HCEC 1CT (cell line): Measurements from ENCODE around the gene AUNIP.

Source experiments
- DNase-seq: peaks from one replicate; pipeline ENCODE4 v3.0.0-alpha.2; 2017

Gene AUNIP

DNA sequence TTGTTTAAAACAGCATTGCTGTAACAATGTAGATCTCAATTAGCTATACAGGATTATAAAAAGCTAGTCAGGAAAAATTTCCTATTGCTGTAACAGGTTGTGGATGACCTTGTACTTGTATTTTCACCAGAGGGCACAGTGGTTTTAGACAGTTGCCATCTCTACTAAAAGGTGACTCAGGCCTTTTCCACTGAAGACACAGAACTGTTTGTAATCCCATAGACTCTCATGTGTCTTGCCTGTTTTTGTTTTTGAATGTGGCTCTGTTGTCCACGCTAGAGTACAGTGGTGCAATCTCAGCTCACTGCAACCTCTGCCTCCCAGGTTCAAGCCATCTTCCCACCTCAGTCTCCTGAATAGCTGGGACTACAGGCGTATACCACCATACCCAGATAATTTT is 33.7 kb downstream of the AUNIP start:
- DNase-seq: no peak

DNA sequence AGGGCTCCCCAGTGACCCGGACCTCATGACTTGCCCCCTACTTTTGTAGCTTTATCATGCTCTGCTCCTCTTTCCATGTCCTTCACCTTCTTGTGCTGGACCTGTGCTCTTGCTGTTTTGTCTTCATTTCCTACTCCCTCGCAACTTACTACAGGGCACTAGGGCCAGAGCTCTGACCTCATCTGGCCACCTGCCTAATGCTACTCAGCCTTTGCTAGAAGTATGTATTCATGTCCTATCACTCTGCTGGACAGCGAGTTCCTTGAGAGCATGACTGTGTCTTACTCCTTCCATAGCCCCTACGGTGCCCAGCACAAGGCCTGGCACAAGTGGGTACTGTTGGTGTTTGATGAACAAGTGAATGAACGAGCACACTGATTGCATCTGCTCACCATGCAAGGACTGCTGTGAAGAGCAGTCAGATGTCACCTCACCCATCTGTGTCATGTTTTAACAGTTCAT is 37.6 kb downstream of the AUNIP start:
- DNase-seq: no peak

DNA sequence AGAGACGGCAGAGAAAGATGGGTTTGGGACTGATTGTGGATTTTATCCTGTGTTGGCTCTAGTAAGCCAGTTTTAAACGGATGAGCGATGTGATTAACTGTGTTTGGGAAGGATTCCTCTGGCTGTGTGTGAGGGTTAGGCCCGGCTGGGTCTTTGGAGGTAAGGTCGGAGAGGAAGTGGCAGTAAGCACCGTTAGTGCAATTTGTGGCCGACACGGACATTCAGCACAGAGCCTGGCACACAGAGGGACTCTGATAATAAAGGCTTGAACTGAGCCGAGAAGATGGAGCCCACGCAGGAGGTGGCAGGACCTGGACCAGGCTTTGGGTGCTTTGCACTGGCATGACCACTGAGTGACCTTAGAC is 38.2 kb downstream of the AUNIP start:
- no peak for DNase-seq

DNA sequence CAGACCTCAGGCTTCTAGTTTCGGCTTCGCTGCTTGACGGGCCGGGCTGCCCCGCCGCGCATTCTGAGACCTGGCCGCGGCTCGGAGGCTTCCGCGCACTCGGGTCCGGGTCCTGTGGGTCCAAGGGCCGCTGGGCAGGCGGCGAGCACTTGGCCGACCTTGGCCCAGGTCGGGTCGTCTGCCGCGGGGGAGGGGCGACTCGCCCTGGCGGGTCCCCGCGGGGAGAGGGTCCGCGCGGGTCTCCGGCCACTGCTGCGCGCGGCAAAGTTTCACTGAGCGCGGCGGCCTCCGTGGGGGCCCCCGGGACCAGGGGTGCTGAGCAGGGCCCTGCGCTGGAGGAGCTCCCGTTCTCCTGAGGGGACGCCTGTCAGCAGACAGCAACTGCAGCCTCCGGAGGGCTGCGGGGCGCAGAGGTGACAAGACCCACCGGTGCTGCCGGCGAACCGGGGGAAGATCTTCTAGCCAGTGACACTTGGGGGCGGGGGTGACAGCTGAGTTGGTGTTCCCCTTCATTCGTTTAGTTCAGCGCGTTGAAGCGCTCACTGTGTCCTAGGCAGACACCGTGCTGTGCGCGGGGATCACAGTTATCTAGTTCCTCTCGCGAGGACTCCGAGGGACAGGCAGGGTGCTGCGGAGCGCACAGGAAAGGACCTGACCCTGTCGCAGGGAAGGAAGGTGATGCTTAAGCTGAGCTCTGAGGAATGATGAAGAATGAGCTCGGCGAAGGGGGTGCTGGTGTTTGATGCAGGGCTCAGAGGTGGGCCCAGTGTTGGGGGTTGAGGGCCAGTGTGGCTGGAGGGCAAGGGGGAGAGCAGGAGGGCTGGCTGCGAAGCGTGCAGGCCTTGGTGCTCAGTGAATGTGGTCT is 38.8 kb downstream of the AUNIP start:
- DNase-seq: peak; percentile 44

DNA sequence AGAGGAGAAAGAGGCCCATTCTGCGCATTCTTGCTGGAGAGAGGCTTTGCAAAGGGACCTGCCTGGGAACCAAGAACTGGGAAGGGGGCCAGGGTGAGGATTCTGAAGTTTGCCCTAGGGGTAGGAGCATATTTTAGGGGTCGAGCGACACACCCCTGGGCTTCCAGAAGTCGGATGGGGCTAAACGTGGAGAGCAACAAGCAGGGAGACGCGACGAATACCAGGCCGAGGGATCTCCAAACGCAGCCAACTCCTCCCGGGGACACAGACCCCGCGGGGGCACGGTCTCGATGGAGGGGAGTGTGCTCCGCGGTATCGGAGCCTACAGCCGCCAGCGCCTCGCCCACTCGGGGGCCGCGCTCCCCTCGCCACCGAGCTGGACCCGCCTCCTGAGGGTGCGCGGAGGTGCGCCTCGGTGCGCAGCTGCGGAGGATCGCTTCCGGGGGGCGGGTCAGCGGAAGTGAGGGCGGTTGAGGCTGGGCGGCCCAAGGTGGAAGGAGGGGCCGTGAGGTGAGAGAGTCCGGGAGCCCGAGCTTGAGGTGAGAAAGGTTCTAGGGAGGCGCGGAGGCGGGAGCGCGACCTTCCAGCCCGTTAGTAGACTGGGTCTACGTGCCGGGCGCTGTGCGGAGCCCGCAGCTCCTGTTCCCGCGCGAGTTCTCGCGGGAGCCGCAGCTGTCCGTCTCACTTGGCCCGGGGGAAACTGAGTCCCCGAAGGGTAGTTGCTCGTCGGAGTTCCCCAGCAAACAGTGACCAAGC is 39.6 kb downstream of the AUNIP start, which contains the start of gene MTFR1L:
Gene MTFR1L (plus strand): TSS at position 464 of the 756 bp plus-strand sequence. CDS start 3,151 bp downstream, outside the sequence.
- DNase-seq: peak; percentile 57

DNA sequence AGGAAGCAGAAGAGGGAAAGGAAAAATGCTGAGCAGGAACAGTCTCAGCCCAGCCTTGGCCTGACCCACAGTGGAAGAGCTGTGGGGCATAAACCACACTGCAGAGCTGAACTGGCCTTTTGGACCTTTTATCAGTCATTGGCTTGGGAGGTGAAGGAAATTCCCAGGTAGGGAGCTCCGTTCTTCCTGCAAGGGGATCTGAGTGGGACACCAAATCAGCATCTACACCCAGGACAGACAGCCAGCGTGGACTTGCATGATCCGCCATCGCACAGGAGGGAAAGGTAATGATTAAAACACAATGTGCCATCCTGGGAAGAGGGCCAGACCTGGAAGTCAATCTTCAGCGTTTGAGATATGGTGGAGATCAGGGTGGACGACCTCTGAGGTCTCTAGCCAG is 40.7 kb downstream of the AUNIP start:
- no peak for DNase-seq

DNA sequence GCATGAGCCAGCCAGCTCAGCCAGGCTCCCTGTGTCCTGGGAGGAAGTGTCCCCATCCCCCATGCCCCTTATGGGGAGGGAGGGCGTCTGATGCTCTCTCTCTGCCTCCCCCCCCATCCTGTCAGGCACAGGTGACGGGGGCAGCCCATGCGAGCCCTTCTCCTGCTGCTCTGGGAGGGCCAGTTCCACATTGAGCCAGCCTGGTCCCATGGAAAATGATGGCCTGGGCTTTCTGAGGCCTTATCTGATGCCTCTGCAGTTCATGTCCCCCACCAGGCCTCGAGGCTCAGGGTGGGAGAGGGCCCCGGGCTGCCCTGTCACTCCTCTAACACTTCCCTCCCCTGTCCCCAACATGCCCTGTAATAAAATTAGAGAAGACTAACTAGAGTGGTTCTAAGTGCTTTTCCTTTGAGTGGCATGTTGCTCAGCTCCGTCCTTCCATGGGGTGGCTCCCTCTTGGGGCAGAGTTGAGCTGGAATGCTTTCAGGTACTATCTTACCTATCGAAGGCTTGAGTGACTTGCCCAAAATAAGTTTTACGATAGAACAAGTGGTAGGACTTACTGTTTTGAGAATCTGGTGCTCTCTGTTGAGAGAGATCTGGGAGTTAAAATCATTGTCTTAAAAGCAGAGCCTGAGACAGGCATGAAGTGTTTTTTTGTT is 41.3 kb downstream of the AUNIP start:
- no peak for DNase-seq

DNA sequence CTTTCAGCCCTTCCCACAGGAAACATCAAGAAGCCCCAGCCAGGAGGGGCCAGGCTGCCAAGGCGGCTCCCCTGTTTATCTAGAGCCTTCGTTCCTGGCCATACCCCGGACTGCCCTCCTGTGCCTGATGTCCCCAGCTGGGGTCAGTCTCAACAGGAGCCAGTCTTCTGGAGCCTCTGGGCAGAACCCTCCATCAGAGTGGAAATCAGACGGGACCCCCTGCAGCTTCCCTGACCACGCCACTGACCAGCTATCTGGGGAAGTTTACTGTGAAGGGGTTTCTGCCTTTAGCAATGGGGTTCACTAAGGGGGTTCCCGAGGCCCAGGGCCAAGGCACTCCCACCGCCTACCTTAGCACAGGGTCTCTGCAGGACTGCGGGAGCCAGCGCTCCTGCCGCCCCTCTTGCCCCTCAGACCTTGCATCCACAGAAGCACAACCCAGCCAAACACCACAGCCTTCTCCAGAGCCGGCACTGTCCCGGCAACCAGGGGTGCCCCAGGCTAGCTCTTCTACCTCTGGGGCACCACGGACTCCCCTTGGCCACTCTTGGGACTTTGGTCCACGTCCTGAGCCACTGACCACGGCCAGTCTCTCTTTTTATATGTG is 43.0 kb downstream of the AUNIP start:
- no peak for DNase-seq

DNA sequence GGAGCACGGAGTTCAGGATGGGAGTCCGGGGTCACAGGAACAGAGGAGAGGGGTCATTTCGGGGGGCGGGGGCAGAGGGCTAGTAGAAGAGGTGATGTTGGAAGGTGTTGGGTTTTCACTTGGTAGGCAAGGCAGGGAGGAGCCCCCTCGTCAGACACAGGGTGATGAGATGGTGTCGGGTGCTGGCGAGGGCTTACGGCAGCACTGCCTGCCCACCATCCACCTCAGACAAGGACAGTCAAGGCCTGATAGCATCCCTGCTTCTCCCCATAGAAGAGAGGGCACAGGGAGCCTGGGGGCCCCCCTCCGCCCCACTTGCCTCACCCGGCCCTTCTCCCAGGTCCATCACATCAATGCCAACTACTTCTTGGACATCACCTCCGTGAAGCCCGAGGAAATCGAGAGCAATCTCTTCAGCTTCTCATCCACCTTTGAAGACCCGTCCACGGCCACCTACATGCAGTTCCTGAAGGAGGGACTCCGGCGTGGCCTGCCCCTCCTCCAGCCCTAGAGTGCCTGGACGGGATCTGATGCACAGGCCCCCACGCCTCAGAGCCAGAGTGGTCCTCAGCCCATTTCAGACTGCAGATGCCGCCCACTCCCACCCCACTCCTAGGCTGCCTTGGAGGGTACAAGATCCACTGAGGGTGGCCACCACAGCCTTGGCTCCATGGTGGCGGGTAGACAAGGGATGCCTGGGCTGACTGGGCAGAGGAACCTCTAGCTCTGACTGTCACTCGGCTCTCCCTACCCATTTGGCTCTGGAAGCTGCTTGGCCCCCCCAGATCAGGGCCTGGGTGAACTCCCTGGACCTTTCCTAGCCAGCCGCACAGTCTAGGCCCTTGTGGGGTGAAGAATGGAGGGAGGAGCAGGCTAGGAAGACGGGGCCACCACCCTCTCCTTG is 43.8 kb downstream of the AUNIP start:
- DNase-seq: no peak

DNA sequence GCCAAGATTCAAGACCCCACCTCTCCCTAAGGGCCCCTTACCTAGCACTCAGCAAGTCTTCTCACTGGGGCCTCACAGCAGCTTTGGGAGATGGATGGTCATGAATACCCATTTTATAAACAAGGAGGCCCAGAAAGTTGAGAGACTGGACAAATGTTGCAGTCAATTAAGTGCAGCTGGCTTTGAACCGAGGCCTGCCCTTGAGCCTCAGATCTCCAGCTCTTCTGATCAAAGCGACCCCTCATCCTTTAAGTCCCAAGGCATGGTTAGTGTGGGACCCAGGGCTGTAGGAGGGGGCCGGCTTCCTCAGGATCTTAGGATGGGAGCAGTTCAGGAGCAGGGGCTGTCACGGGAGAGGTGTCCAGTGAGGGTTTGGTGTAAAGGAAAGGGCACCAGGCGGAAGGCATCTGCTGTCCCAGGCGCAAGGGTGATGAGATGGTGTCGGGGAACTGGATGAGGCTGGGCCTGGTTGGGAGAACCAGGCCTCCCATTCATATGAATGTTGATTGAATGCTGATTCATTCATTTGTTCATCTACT is 44.6 kb downstream of the AUNIP start:
- DNase-seq: no peak

DNA sequence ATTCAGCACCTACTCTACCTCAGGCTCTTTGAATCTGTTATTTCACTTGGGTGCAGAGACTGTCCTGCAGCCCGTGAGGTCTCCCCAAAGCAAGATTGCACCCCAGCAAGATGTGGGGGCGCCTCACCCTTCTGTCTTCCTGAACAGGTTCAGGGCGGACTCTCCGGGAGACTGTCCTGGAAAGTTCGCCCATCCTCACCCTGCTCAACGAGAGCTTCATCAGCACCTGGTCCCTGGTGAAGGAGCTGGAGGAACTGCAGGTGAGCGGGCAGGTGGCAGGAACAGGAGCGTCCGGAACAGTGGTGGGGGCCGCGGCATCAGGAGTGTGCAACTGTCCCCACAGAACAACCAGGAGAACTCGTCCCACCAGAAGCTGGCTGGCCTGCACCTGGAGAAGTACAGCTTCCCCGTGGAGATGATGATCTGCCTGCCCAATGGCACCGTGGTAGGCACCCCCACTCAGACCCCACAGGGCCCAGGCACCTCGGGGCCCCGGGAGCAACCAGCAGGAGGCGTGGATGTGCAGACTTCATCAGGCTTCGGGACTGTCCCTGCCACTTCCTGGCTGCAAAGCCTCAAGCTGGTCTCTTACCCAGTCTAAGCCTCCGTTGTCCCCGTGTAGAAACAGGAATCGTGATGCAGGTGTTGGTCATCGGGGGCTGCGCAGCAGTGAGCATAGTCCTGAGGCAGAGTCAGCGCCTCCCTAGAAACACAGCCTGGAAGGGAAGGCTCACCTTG is 45.4 kb downstream of the AUNIP start:
- no peak for DNase-seq

DNA sequence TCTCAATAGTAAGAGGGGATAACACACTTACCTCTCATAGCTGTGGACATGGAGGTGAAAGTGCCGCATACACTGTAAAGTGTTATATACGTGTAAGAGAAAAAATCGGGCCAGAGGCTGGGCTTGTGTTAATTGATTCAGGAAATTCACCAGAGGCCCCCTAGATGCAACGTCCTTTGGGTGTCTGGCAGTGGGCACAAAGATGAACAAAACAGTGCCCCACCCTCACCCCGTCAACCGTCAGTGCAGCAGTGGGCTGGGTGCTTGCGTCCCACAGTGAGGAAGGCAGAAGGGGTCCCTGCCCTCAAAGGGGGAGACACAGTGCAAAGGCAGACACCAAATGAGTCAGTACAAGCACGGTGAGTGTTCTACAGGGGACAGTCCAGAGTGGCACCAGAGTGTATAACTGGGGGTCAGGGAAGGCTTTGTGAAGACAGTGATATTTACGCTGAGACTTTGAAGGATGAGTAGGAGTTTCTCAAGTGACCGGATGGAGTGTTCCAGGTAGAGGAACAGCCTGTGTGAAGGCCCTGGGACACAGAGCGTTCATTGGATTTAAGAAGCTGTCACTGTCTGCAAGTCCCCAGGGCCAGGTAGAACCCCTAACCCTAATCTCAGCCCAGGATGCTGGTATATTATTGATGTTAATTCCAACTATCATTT is 46.1 kb downstream of the AUNIP start:
- DNase-seq: no peak

DNA sequence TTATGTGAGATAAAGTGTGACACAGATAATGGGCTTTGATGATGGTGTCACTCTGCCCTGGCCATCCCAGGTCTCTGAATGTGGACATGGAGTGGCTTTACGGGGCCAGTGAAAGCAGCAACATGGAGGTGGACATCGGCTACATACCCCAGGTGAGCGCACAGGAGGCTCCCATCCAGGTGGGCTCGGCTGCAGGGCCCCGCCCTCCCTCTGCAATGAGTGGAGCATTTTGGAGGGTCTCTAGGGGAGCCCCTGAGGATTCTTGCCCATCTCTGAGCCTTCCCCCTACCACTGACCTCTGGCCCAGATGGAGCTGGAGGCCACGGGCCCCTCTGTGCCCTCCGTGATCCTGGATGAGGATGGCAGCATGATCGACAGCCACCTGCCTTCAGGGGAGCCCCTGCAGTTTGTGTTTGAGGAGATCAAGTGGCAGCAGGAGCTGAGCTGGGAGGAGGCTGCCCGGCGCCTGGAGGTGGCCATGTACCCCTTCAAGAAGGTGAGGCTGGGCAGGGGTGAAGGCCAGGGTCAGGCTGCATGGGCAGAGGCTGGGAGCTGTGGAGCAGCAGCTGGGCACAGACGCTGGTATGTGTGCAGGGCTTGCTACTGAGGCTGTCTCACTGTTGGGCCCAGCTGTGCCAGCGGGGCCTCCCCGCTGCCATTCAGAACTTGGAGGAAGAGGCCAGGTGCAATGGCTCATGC is 47.7 kb downstream of the AUNIP start:
- no peak for DNase-seq

DNA sequence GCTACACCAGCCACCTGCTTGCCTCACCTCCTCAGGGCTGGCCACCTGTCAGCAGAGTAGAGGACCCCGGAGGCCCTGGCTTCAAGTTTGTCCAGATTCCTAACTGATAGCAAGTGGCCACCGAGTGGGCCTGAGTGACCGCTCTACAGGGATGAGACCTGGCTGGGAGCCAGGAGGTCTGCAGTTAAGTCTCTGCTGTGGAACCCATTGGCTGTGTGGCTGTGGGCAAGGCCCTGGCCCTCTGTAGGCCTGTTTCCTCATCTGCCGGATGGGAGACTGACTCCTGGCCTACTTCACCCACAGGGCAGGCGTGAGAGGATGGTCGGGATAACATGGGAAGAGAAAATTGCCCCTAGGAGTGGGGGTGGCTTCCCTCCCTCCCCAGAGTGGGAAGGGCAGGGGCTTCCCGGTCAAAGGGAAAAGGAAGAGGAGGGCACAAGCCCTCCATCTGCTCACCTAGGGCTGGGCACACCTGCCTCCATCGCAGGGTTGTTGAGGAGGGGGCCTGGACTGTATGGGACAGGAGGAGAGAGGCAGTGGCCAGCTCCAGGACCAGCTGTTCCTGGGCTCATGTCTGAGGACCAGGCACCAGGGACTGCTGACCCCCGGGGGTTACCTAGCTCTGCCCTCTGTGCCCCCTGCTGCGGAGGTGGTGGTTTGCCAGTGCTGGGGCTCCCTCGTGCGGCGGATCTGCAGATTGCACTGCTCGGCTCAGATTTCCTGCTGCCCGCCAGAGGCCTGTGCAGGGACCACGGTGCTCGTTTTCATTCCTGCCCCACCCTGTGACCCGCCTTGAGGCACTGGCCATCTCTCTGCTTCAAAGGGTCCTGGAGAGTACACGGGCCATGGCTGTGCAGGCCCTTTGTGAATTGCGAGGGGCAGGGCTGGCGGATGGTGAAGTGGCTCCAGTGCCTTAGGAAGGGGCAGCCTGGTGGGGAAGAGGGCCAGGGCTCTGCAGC is 48.6 kb downstream of the AUNIP start:
- peak; percentile 13 for DNase-seq

DNA sequence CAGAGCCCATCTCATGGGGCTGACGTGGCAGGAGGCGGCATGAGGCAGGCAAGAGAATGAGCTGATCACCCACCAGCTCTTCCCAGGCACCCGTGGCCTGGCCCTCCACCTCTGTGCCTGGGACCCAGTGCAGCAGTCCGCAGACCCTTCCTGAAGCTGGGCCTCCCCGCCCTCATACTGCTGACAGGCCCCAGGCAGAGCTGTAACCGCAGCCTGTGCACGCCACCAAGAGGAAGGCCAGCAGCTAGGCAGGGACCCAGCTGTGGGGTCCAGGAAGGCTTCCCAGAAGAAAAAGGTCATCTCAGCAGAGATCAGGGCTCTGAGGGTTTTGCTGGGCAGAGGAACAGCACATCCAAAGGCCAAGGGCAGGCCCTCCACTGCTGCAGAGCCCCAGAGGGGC is 49.3 kb downstream of the AUNIP start:
- no peak for DNase-seq

DNA sequence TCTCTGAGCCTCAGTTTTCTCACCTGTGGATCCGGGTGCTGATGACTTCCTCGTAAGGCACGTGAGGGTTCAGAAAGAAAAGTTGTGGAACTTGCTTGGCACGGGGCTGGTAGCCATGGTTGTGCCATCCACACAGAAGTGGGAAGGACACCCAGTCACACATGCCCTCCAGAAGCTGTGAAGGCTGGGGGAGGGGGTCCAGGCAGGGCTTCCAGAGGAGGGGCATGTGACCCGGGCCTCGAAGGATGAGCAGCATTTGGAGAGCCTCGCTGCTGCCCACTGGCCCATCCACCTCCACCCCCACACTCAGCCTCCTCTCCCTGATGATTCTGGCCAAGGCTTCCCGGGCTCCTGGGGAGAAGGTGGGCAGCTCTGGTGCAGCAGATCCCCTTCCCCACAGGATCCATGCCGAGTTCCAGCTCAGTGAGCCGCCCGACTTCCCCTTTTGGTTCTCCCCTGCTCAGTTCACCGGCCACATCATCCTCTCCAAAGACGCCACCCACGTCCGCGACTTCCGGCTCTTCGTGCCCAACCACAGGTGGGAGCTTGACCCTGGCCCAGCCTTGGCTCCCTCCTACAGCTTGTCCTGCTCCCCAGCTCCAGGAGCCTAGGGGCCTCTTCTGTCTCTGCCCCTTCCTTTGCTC is 49.9 kb downstream of the AUNIP start:
- DNase-seq: no peak

DNA sequence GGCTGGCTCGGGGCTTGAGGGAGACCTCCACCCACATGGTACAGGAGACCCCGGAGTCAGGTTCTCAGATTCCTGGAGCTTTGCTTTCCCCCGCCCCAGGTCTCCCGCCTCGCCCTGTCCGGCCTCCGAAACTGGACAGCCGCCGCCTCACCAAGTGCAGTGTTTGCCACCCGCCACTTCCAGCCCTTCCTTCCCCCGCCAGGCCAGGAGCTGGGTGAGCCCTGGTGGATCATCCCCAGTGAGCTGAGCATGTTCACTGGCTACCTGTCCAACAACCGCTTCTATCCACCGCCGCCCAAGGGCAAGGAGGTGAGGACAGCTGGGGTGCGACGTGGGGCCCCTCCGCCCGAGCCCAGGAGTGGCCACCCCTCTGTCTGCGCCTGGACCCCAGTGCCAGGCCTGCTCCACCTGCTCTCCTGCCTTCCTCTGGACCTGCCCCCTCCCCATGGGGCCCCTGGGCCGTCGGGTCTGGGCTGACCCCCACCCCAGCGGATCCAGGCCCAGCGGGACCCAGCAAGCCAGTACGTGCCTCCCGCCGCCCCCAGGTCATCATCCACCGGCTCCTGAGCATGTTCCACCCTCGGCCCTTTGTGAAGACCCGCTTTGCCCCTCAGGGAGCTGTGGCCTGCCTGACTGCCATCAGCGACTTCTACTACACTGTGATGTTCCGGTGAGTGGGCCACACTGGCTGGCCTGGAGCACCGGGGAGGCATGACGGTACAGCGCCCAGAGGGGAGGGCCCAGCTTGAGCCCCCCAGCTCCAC is 50.6 kb downstream of the AUNIP start:
- DNase-seq: no peak
